Stimulated activated naive CD8-positive, alpha-beta T cell treated with anti-CD3 and anti-CD28 coated beads, Interleukin-15, amount 100 ng/mL, for 72 hours (primary cell): Measurements from ENCODE around the gene CRABP2.

Experiments
- ATAC-seq: fragments of 150-1000 bp; cut with Tn5 transposase; 2 replicates; pipeline ENCODE4 v1.10.0; 2021; ENCODE audit warnings: mild to moderate bottlenecking, moderate library complexity
- DNase-seq, 2 donors: peaks; one replicate each; pipeline ENCODE4 v3.0.0; 2021 to 2022
- H3K27ac Mint-ChIP-seq, 2 donors: one replicate each; pipeline ENCODE4 v1.8.0; 2022; ENCODE audit warnings: mild to moderate bottlenecking in 2 of 2, mixed read lengths in 2 of 2, moderate library complexity in 2 of 2
- H3K27me3 Mint-ChIP-seq: one replicate; pipeline ENCODE4 v1.8.0; 2022; ENCODE audit warnings: mixed read lengths
- H3K4me1 Mint-ChIP-seq: one replicate; pipeline ENCODE4 v1.8.0; 2022; ENCODE audit warnings: mild to moderate bottlenecking, mixed read lengths
- H3K4me3 Mint-ChIP-seq, 2 donors: one replicate each; pipeline ENCODE4 v1.8.0; 2022; ENCODE audit warnings: mild to moderate bottlenecking in 2 of 2, mixed read lengths in 2 of 2, moderate library complexity in 1 of 2
- H3K9me3 Mint-ChIP-seq, 2 donors: one replicate each; pipeline ENCODE4 v1.8.0; 2022; ENCODE audit warnings: mixed read lengths in 2 of 2

CRABP2 gene

DNA sequence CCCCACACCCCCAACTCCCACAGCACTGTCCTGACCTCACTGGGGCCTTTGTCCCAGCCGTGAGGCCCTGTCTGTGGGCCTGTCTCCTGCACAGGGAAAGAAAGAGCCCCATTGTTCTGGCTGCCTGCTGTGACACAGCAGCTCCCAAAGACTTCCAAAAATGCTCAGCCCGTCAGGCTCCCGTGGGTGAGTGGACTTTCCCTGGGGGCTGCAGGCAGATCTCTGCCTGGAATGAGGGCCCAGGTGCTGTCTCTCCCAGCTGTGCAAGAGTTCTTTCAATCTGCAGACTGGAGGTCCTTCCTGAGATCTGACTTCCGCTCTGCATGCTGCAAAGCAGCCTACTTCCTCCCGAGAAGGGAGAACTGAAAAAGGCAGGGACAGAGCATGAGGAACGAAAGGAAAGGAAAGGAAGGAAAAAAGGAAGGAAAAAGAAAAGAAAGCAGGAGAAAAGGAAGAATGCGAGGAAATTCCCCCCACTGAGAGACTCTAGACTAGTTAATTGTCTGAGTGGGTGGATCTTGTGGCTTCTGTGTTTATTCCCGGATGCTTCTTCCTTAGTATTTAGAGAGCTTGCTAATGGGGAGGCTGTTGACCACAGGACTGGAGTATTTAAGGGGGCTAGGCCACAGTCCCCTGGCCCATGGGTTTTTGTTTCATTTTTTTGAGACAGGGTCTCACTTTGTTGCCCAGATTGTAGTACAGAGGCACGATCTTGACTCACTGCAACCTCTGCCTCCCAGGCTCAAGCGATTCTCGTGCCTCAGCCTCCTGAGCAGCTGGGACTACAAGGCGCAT is 43.2 kb downstream of the CRABP2 start:
- peaks cover 22% of the 10 kb centered on the region for H3K27me3 Mint-ChIP-seq
- H3K27ac Mint-ChIP-seq, result no peak overlapping the region
- no peak for DNase-seq
- no peak for ATAC-seq
- H3K4me1 Mint-ChIP-seq, result peaks cover 71% of the 10 kb centered on the region
- H3K4me3 Mint-ChIP-seq, result no peak overlapping the region
- no peaks in the 10 kb centered on the region for H3K9me3 Mint-ChIP-seq

DNA sequence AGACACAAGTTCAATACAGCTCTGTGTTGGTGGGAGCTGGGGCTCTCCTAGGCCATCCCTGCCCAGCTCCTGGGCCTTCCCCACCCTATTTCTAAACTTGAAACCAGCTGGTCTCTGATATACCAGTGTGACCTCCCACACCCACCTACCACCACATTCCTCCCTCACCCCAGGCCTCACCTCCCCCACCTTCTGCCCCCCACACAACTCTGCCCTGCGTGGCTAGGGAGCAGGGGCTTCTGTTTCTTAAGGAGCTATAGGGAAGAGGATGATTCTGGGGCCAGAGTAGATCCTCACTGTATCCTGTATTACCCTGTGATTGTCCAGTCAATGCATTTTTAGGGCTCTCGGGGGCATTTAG is 44.7 kb downstream of the CRABP2 start:
- no peaks in the 10 kb centered on the region for H3K9me3 Mint-ChIP-seq
- H3K4me1 Mint-ChIP-seq, result peaks cover 77% of the 10 kb centered on the region
- H3K27ac Mint-ChIP-seq, result peak overlapping the region; percentile 20 to 80
- H3K4me3 Mint-ChIP-seq, result peak overlapping the region; percentile 80 to 81
- DNase-seq (no peak), ATAC-seq (peak; percentile 13)
- peaks cover 33% of the 10 kb centered on the region for H3K27me3 Mint-ChIP-seq

DNA sequence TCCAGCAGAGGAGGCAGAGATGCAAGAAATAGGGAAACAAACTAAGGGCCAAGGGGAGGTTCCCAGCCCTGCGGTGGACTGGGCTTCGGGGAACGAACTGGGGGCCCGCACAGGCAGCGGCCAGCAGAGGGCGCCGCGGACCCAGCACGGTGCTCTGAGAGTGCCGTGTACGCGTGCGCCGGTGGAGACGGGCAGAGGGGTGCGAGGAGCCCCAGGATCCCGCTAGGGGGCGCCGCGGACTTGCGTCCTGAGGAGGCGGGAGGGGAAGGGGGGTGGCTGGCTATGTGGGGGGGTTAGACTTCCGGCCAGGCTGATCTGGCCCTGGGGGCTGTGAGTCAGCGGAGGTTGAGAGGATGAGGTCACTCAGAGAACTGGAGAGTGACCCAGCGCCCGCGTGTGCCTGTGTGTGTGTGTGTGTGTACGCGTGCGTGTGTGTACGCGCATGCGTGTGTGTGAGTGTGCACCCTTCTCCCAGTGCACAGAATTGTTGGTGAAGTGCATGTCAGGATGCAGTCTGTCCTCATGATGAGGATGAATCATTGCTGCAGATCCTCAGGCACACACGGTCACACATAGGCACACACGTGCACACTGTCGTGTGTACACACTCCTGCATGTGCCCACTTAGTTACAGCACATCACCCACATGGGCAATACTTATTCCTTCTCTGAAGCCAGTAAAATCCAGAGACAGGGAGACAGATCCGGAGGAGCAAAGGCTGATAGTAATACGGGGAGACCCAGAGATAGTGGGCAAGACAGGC is 45.2 kb downstream of the CRABP2 start:
- Mint-ChIP-seq H3K27me3 (peaks cover 33% of the 10 kb centered on the region), H3K27ac (peak overlapping the region; percentile 73 to 80), H3K4me1 (peaks cover 72% of the 10 kb centered on the region), H3K4me3 (peak overlapping the region; percentile 80 to 81), H3K9me3 (no peaks in the 10 kb centered on the region)
- peak; percentile 96 to 97 for DNase-seq
- peak; percentile 90 for ATAC-seq

DNA sequence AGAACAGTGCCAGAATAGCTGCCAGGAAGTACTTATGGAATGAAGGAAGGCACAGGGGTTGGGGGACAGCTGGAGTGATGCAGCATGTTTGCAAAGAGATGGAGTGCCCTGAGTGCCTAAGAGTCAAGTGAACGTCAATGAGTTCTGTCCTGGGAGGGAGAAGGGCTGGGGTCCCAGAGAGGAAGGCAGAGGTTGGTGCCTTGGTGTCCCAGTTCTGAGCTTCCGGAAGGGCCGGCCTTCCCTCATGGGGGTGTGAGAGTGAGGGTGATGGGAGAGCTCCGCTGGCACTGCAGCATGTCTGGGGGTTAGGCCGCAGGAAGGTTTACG is 45.8 kb downstream of the CRABP2 start:
- ATAC-seq (no peak), DNase-seq (no peak)
- Mint-ChIP-seq H3K4me3 (peak overlapping the region; percentile 80 to 81), H3K27ac (no peak overlapping the region), H3K27me3 (peaks cover 38% of the 10 kb centered on the region), H3K9me3 (no peaks in the 10 kb centered on the region), H3K4me1 (peaks cover 72% of the 10 kb centered on the region)

DNA sequence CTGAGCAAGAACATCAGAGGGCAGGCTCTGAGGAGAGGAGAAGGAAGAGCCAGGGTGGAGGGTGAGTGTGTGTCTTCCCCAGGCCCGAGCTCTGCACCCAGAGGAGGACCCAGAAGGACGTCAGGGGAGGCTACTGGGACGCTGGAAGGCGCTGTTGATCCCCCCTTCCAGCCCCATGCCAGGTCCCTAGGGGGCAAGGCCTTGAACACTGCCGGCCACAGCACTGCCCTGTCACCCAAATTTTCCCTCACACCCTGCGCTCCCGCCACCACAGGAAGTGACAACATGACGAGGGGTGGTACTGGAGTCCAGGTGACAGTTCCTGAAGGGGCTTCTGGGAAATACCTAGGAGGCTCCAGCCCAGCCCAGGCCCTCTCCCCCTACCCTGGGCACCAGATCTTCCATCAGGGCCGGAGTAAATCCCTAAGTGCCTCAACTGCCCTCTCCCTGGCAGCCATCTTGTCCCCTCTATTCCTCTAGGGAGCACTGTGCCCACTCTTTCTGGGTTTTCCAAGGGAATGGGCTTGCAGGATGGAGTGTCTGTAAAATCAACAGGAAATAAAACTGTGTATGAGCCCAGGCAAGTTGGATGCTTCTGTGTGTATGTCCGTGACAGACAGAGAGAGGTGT is 46.3 kb downstream of the CRABP2 start:
- peaks cover 72% of the 10 kb centered on the region for H3K4me1 Mint-ChIP-seq
- ATAC-seq (no peak), DNase-seq (no peak)
- H3K9me3 Mint-ChIP-seq, result no peaks in the 10 kb centered on the region
- H3K4me3 Mint-ChIP-seq, result peak overlapping the region; percentile 80 to 81
- H3K27me3 Mint-ChIP-seq, result peaks cover 43% of the 10 kb centered on the region
- no peak overlapping the region for H3K27ac Mint-ChIP-seq

DNA sequence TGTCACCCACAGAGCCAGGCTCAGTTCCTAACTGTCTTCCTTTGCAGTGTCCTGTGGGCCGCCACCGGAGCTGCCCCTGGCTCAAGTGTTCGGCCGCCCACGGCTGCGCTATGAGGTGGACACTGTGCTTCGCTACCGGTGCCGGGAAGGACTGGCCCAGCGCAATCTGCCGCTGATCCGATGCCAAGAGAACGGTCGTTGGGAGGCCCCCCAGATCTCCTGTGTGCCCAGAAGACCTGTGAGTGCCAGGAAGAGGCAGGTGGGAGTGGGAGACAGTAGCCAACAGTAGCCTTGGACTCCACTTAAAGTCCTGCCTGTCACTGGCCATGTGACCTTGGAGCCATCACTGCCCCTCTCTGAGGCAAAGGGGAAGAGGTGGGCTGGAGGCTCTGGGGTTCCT is 46.9 kb downstream of the CRABP2 start:
- Mint-ChIP-seq H3K27me3 (peaks cover 49% of the 10 kb centered on the region), H3K9me3 (no peaks in the 10 kb centered on the region), H3K4me1 (peaks cover 68% of the 10 kb centered on the region), H3K4me3 (peak overlapping the region in 1 of 2 donors; percentile 40), H3K27ac (no peak overlapping the region)
- ATAC-seq (no peak), DNase-seq (no peak)

DNA sequence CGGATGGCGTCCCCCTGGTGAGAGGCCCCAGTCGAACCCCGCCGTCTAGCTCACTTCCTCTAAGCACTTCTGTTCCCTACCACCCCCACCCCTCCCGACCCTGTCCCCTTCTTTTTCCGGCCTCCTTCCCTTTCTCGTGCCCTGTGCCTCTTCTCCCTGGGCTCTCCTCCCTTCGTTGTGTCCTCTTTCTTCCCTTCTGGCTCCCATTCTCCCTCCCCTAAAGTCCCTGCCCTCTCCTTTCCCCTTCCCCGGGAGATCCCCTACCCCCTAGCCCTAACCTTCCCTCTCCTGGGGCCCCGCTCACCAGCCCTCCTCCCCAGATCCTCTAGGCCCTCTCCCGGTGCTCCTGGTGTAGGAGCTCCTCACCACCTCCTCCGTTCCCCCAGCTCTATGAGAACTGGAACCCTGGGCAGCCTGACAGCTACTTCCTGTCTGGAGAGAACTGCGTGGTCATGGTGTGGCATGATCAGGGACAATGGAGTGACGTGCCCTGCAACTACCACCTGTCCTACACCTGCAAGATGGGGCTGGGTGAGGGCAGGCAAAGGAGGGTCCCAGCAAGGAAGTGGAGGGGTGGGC is 47.6 kb downstream of the CRABP2 start:
- Mint-ChIP-seq H3K27me3 (peaks cover 56% of the 10 kb centered on the region), H3K9me3 (no peaks in the 10 kb centered on the region), H3K27ac (no peak overlapping the region), H3K4me3 (peak overlapping the region; percentile 69 to 81), H3K4me1 (peaks cover 61% of the 10 kb centered on the region)
- DNase-seq (no peak), ATAC-seq (no peak)

DNA sequence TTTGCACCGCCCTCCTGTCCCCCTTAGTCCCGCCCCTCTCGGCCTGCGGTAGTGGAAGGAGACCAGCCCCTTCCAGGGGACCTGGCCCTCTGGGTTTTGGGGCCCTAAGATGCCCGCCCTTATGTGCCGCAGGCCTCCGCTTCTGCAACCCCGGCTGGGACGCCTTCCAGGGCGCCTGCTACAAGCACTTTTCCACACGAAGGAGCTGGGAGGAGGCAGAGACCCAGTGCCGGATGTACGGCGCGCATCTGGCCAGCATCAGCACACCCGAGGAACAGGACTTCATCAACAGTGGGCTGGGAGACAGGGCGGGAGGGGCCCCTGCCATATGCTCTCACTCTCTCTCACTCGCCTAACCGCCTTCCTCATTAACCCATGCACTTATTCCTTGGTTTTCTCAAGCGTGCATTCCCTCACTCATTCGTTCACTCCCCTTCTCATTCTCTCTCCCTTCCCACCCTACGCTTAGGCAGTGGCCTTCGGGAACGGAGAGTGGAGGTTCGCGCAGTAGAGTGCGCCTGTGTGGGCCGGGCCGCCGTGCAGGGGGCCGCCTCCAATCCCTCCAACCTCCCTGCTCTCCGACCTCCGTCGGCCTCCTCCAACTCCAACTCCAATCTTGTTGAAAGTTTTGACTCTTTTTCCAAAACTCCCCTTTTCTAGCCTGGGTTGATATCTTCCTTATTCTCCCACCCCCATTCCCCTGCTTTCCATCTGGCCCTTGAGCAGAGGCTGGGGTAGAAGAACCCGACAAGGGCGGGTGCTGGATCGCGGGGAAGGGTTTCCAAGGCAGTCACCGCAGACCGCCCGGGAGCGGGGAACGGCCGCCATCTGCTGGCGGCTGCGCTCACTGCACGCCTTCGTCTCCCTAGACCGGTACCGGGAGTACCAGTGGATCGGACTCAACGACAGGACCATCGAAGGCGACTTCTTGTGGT is 48.3 kb downstream of the CRABP2 start:
- ATAC-seq (peak; percentile 22), DNase-seq (peak; percentile 68 to 69)
- H3K4me1 Mint-ChIP-seq, result peaks cover 56% of the 10 kb centered on the region
- no peaks in the 10 kb centered on the region for H3K9me3 Mint-ChIP-seq
- H3K27ac Mint-ChIP-seq, result peak overlapping the region in 1 of 2 donors; percentile 8
- H3K27me3 Mint-ChIP-seq, result peaks cover 63% of the 10 kb centered on the region
- peak overlapping the region; percentile 69 to 81 for H3K4me3 Mint-ChIP-seq

DNA sequence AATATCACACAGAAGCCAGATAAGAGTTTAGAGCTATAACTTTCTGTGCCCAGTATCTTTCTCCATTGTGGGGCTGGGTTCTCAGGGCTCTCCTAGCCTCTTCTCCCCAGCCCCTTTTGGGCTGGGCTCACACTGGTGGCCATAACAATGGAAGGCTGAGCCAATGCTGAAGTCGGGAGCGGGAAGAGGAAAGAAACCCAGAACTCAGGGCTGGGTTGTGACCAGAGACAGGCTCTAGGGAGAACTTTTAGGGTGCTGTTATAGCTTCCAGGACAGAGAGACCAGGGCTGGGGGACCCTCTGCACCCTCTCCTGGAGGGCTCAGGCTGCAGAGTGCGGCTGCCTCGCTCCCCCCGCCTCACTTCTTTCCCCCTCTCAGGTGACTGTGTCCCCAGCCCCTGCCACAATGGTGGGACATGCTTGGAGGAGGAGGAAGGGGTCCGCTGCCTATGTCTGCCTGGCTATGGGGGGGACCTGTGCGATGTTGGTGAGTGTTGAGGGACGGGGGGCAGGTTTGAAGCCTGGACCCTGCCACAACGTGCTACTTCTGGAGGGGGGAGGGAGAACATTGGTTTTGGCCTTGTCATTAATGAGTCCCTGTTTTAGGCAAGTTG is 49.4 kb downstream of the CRABP2 start:
- DNase-seq (no peak), ATAC-seq (no peak)
- Mint-ChIP-seq H3K27me3 (peaks cover 73% of the 10 kb centered on the region), H3K9me3 (no peaks in the 10 kb centered on the region), H3K27ac (no peak overlapping the region), H3K4me1 (peaks cover 45% of the 10 kb centered on the region), H3K4me3 (no peak overlapping the region)

DNA sequence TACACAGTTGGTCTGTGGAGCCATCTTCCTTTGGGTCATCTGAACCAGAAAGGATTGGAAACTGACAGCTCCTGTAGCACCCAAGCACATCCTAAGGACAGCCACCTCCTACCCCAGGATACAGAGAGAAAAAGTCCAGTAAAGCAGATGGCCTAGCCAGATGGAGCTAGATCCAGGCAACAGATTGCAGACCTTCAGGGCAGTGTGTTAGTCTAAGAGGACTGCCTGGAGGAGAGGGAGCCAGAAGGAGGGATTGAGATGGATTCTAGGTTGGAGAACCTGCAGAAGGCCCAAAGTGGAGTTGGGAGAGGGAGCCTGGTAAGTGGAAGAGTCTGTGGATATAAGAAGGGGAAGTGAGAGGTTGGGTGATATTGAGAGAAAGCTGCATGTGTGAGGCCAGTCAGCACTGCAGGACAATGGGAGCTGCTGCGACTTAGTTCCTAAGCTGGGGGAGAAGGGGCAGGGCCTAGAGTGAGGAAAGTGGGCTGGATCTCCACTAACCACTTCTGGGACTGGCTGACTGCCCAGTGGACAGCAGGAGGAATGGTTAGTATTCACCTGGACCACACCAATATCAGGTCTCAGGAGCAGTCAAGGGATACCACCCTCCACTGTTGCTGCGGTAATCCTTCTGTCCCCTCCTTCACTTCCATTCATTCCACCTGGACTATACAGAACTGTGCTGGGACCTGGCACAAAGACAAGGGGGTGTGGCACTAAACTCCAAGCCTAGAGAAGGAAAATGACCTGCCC is 50.1 kb downstream of the CRABP2 start:
- DNase-seq (no peak), ATAC-seq (no peak)
- peaks cover 38% of the 10 kb centered on the region for H3K4me1 Mint-ChIP-seq
- no peaks in the 10 kb centered on the region for H3K9me3 Mint-ChIP-seq
- H3K27ac Mint-ChIP-seq, result no peak overlapping the region
- no peak overlapping the region for H3K4me3 Mint-ChIP-seq
- peaks cover 80% of the 10 kb centered on the region for H3K27me3 Mint-ChIP-seq

DNA sequence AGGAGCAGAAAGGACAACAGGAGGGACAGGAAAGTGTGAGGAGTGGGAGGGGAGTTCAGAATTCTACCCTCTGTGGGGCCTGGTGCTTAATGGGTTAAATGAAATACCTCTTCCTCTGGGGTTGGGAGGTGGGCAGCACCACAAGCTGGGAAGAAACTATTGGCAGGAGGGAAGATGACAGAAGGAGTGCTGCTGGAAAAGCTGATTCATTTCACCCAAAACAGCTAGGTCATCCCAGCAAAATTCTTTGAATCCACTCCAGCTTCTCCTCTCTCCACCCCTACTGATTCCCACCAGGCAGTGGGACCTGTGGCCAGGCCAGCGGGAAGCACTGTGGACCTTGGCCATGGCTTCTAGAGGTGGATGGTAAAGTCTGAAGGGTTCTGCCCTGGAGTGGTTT is 50.7 kb downstream of the CRABP2 start:
- Mint-ChIP-seq H3K9me3 (no peaks in the 10 kb centered on the region), H3K27me3 (peaks cover 86% of the 10 kb centered on the region), H3K4me3 (no peak overlapping the region), H3K27ac (no peak overlapping the region), H3K4me1 (peaks cover 32% of the 10 kb centered on the region)
- ATAC-seq (no peak), DNase-seq (no peak)

DNA sequence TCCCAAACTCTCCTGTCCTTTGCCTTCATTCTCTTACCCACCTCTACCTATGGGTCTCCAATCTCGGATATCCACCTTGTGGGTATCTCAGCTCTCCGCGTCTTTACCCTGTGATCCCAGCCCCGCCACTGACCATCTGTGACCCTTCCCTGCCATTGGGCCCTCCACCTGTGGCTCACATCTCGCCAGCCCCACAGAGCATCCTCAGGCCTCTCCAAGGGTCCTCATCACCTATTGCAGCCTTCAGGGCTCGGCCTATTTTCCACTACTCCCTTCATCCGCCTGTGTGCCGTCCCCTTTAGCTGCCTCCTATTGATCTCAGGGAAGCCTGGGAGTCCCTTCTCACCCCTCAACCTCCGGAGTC is 52.4 kb downstream of the CRABP2 start:
- ATAC-seq, result no peak
- Mint-ChIP-seq H3K27me3 (peaks cover 99% of the 10 kb centered on the region), H3K9me3 (no peaks in the 10 kb centered on the region)

DNA sequence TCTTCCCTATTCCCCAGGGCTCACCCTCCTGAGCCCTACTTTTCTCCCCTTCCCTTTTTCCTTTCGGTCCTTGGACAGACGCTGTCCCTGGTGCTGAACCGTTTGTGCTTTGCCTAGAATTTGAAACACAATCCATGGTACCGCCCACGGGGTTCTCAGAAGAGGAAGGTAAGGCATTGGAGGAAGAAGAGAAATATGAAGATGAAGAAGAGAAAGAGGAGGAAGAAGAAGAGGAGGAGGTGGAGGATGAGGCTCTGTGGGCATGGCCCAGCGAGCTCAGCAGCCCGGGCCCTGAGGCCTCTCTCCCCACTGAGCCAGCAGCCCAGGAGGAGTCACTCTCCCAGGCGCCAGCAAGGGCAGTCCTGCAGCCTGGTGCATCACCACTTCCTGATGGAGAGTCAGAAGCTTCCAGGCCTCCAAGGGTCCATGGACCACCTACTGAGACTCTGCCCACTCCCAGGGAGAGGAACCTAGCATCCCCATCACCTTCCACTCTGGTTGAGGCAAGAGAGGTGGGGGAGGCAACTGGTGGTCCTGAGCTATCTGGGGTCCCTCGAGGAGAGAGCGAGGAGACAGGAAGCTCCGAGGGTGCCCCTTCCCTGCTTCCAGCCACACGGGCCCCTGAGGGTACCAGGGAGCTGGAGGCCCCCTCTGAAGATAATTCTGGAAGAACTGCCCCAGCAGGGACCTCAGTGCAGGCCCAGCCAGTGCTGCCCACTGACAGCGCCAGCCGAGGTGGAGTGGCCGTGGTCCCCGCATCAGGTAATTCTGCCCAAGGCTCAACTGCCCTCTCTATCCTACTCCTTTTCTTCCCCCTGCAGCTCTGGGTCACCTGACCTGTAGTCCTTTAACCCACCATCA is 53.0 kb downstream of the CRABP2 start:
- DNase-seq, result no peak

More for the DNA sequence above, 52.4 kb downstream of the CRABP2 start:
- Mint-ChIP-seq H3K4me1 (peaks cover 15% of the 10 kb centered on the region), H3K4me3 (no peak overlapping the region), H3K27ac (no peak overlapping the region)
- DNase-seq, result no peak

More for the DNA sequence above, 53.0 kb downstream of the CRABP2 start:
- H3K4me3 Mint-ChIP-seq, result no peak overlapping the region
- H3K27ac Mint-ChIP-seq, result peak overlapping the region in 1 of 2 donors; percentile 45
- no peaks in the 10 kb centered on the region for H3K9me3 Mint-ChIP-seq
- peaks cover 99% of the 10 kb centered on the region for H3K27me3 Mint-ChIP-seq
- ATAC-seq, result no peak
- H3K4me1 Mint-ChIP-seq, result peaks cover 9% of the 10 kb centered on the region
